Mesenchymal stem cell (in vitro differentiated cells and primary cell): ENCODE data around the gene PSMF1.

Experiments used
- DNase-seq: peaks from one replicate; pipeline ENCODE4 v3.0.0-alpha.2; 2013
- H2AFZ ChIP-seq: one replicate; pipeline ENCODE4 v1.6.1; 2013; ENCODE audit warnings: low read depth, mild to moderate bottlenecking, control low read depth, inconsistent platforms, low read length, moderate library complexity
- H2AK5ac ChIP-seq: 2 replicates; pipeline ENCODE4 v1.6.1; 2013; ENCODE audit warnings: low read length, moderate library complexity, mild to moderate bottlenecking, inconsistent platforms; ENCODE audit not compliant: severe bottlenecking
- H2BK120ac ChIP-seq: one replicate; pipeline ENCODE4 v1.6.1; 2013; ENCODE audit warnings: low read depth, mild to moderate bottlenecking, inconsistent platforms, low read length, moderate library complexity
- H2BK12ac ChIP-seq, 2 experiments: one replicate each; pipeline ENCODE4 v1.6.1; 2013; ENCODE audit warnings: inconsistent platforms in 2 of 2, low read length in 2 of 2, mild to moderate bottlenecking in 2 of 2, moderate library complexity in 2 of 2, control low read depth in 1 of 2
- H2BK15ac ChIP-seq: one replicate; pipeline ENCODE4 v1.6.1; 2013; ENCODE audit warnings: mild to moderate bottlenecking, low read depth, inconsistent platforms; ENCODE audit not compliant: poor library complexity, severe bottlenecking
- H2BK5ac ChIP-seq: 2 replicates; pipeline ENCODE4 v1.6.1; 2013; ENCODE audit warnings: low read depth, mild to moderate bottlenecking, low read length, control low read depth, inconsistent platforms; ENCODE audit not compliant: poor library complexity, severe bottlenecking
- H3K14ac ChIP-seq, 2 experiments: one replicate each; pipeline ENCODE4 v1.6.1; 2013; ENCODE audit warnings: inconsistent platforms in 2 of 2, low read length in 2 of 2, control low read depth in 1 of 2, mild to moderate bottlenecking in 1 of 2, moderate library complexity in 1 of 2
- H3K18ac ChIP-seq, 2 experiments: one replicate each; pipeline ENCODE4 v1.6.1; 2013; ENCODE audit warnings: inconsistent platforms in 2 of 2, low read length in 2 of 2, control low read depth in 1 of 2, low read depth in 1 of 2, mild to moderate bottlenecking in 1 of 2
- H3K23ac ChIP-seq, 2 experiments: one replicate each; pipeline ENCODE4 v1.6.1; 2013; ENCODE audit warnings: inconsistent platforms in 2 of 2, low read length in 2 of 2, mild to moderate bottlenecking in 2 of 2, moderate library complexity in 2 of 2, control low read depth in 1 of 2
- H3K27ac ChIP-seq: 2 replicates; pipeline ENCODE4 v1.5.1; 2013; ENCODE audit warnings: mild to moderate bottlenecking, moderate library complexity, low read length, control low read depth, inconsistent platforms; ENCODE audit not compliant: poor library complexity, severe bottlenecking
- H3K27me3 ChIP-seq, 2 experiments: 2 replicates each; pipeline versions ENCODE4 v1.6.1 to v1.7.0; 2013; ENCODE audit warnings: low read length in 2 of 2, mild to moderate bottlenecking in 2 of 2, moderate library complexity in 2 of 2, control low read depth in 1 of 2, inconsistent platforms in 1 of 2; ENCODE audit not compliant: control insufficient read depth in 1 of 2, insufficient read depth in 1 of 2
- H3K36me3 ChIP-seq, 2 experiments: 2 replicates each; pipeline versions ENCODE4 v1.6.1 to v1.7.0; 2013; ENCODE audit warnings: low read length in 2 of 2, control low read depth in 1 of 2, inconsistent platforms in 1 of 2, low read depth in 1 of 2, mild to moderate bottlenecking in 1 of 2; ENCODE audit not compliant: insufficient read depth in 2 of 2, control insufficient read depth in 1 of 2
- H3K4ac ChIP-seq, 2 experiments: one replicate each; pipeline ENCODE4 v1.6.1; 2013; ENCODE audit warnings: inconsistent platforms in 2 of 2, low read length in 2 of 2, mild to moderate bottlenecking in 2 of 2, moderate library complexity in 2 of 2, control low read depth in 1 of 2, low read depth in 1 of 2
- H3K4me1 ChIP-seq: 2 replicates; pipeline ENCODE4 v1.6.1; 2013; ENCODE audit warnings: low read depth, low read length, control low read depth; ENCODE audit not compliant: control insufficient read depth, insufficient read depth
- H3K4me2 ChIP-seq: 2 replicates; pipeline ENCODE4 v1.6.1; 2013; ENCODE audit warnings: low read length, mild to moderate bottlenecking, inconsistent platforms; ENCODE audit not compliant: poor library complexity, severe bottlenecking
- H3K4me3 ChIP-seq, 2 experiments: 2 replicates each; pipeline versions ENCODE4 v1.5.1 to v1.7.0; 2013; ENCODE audit warnings: low read length in 2 of 2, mild to moderate bottlenecking in 2 of 2, control low read depth in 1 of 2, low read depth in 1 of 2; ENCODE audit not compliant: insufficient read depth in 1 of 2
- H3K79me1 ChIP-seq: replicated peaks from 2 replicates; pipeline ENCODE4 v1.6.1; 2013; ENCODE audit warnings: mild to moderate bottlenecking, control low read depth, low read length, inconsistent platforms; ENCODE audit not compliant: poor library complexity, severe bottlenecking
- H3K9ac ChIP-seq: 2 replicates; pipeline ENCODE4 v1.7.0; 2013; ENCODE audit warnings: mild to moderate bottlenecking, low read length, moderate library complexity
- H3K9me3 ChIP-seq: 2 replicates; pipeline ENCODE4 v1.7.0; 2013; ENCODE audit warnings: mild to moderate bottlenecking, low read length; ENCODE audit not compliant: control insufficient read depth
- H4K8ac ChIP-seq: one replicate; pipeline ENCODE4 v1.6.1; 2013; ENCODE audit warnings: inconsistent platforms, mild to moderate bottlenecking, low read length, moderate library complexity
- H4K91ac ChIP-seq: one replicate; pipeline ENCODE4 v1.6.1; 2013; ENCODE audit warnings: mild to moderate bottlenecking, low read length, inconsistent platforms
- WGBS: methylation state at CpG from one replicate; pipeline ENCODE4 v1.1.7; 2013; ENCODE audit warnings: mixed read lengths; 5-methylcytosine and 5-hydroxymethylcytosine counted together

PSMF1 gene

DNA sequence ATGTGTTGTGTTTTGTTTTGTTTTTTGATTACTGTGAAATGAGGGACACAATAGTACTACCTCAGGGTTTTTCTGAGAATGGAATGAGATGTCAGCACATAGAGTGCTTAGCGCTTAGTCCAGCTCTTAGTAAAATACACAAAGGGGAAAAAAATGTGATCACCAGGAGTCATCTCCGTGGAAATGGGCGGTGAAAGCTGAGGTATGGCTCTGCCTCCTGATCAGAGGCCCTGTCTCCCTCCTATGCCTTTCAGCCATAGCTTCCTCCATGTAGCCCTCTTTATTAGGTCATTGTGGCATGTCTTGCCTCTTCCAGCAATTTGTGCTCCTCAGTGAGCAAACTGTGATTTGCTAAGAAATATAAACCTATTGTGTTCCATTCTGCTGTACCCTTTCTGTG is 13.0 kb downstream of the PSMF1 start:
- no peak overlapping the region for H2AFZ ChIP-seq
- H3K79me1 ChIP-seq, result peaks cover 35% of the 10 kb centered on the region
- DNase-seq, result no peak
- H2BK120ac ChIP-seq, result no peak overlapping the region
- H2BK12ac ChIP-seq, result no peak overlapping the region
- no peaks in the 10 kb centered on the region for H3K4me1 ChIP-seq
- no peak overlapping the region for H2BK5ac ChIP-seq
- H3K9ac ChIP-seq, result no peak overlapping the region
- no peak overlapping the region for H3K23ac ChIP-seq
- H3K27ac ChIP-seq, result no peak overlapping the region
- no peak overlapping the region for H3K14ac ChIP-seq
- no peaks in the 10 kb centered on the region for H3K27me3 ChIP-seq
- no peak overlapping the region for H2AK5ac ChIP-seq
- H3K36me3 ChIP-seq, result peaks cover 38 to 85% of the 10 kb centered on the region in 2 experiments
- H3K9me3 ChIP-seq, result no peaks in the 10 kb centered on the region
- no peak overlapping the region for H3K18ac ChIP-seq
- H3K4me2 ChIP-seq, result no peak overlapping the region
- H3K4me3 ChIP-seq, result no peak overlapping the region
- no peak overlapping the region for H4K91ac ChIP-seq
- H3K4ac ChIP-seq, result no peak overlapping the region
- WGBS, result 98% methylated on average over 3 of the region's 3 CpGs
- no peak overlapping the region for H2BK15ac ChIP-seq
- H4K8ac ChIP-seq, result no peak overlapping the region

GRCh38 chr20:1134355-1134754 is 16.0 kb downstream of the PSMF1 start:
- H2BK12ac ChIP-seq, result no peak overlapping the region
- H3K14ac ChIP-seq, result no peak overlapping the region
- no peaks in the 10 kb centered on the region for H3K9me3 ChIP-seq
- no peak overlapping the region for H3K9ac ChIP-seq
- H3K4ac ChIP-seq, result no peak overlapping the region
- no peak overlapping the region for H3K18ac ChIP-seq
- H2AK5ac ChIP-seq, result no peak overlapping the region
- H3K23ac ChIP-seq, result no peak overlapping the region
- H3K36me3 ChIP-seq, result peaks cover 29 to 89% of the 10 kb centered on the region in 2 experiments
- no peak overlapping the region for H2AFZ ChIP-seq
- 100% methylated on average over 2 of the region's 2 CpGs for WGBS
- H3K4me2 ChIP-seq, result no peak overlapping the region
- H2BK15ac ChIP-seq, result no peak overlapping the region
- H3K27me3 ChIP-seq, result no peaks in the 10 kb centered on the region
- no peak overlapping the region for H3K27ac ChIP-seq
- H3K4me1 ChIP-seq, result no peaks in the 10 kb centered on the region
- no peak overlapping the region for H2BK120ac ChIP-seq
- no peak overlapping the region for H2BK5ac ChIP-seq
- H4K91ac ChIP-seq, result no peak overlapping the region
- no peak overlapping the region for H4K8ac ChIP-seq
- DNase-seq, result no peak
- no peak overlapping the region for H3K4me3 ChIP-seq
- H3K79me1 ChIP-seq, result peaks cover 24% of the 10 kb centered on the region

- 98% methylated on average over 12 of the region's 12 CpGs for WGBS
- Histone ChIP-seq H3K4me2 (no peak overlapping the region), H3K27ac (no peak overlapping the region), H3K18ac (no peak overlapping the region), H2BK12ac (no peak overlapping the region), H2AK5ac (no peak overlapping the region), H2AFZ (no peak overlapping the region), H3K4ac (no peak overlapping the region), H3K9ac (no peak overlapping the region), H3K4me3 (no peak overlapping the region), H3K14ac (no peak overlapping the region), H2BK15ac (no peak overlapping the region), H3K9me3 (no peaks in the 10 kb centered on the region), H3K79me1 (peaks cover 22% of the 10 kb centered on the region), H3K36me3 (peaks cover 29 to 87% of the 10 kb centered on the region in 2 experiments), H3K4me1 (no peaks in the 10 kb centered on the region), H3K23ac (no peak overlapping the region), H4K91ac (no peak overlapping the region), H3K27me3 (no peaks in the 10 kb centered on the region), H2BK120ac (no peak overlapping the region), H2BK5ac (no peak overlapping the region), H4K8ac (no peak overlapping the region)
- no peak for DNase-seq
Observed at GRCh38 chr20:1134836-1135235, 16.4 kb downstream of the PSMF1 start.

- Histone ChIP-seq H2AK5ac (no peak overlapping the region), H3K79me1 (peaks cover 18% of the 10 kb centered on the region), H3K36me3 (peaks cover 21 to 82% of the 10 kb centered on the region in 2 experiments), H3K27me3 (no peaks in the 10 kb centered on the region), H4K8ac (no peak overlapping the region), H2BK120ac (no peak overlapping the region), H3K4me2 (no peak overlapping the region), H2BK5ac (no peak overlapping the region), H2BK15ac (no peak overlapping the region), H3K4me3 (no peak overlapping the region), H2BK12ac (no peak overlapping the region), H3K9ac (no peak overlapping the region), H3K18ac (no peak overlapping the region), H4K91ac (no peak overlapping the region), H3K23ac (no peak overlapping the region), H3K4ac (no peak overlapping the region), H3K27ac (no peak overlapping the region), H2AFZ (no peak overlapping the region), H3K4me1 (no peaks in the 10 kb centered on the region), H3K14ac (no peak overlapping the region), H3K9me3 (no peaks in the 10 kb centered on the region)
- WGBS, result no CpG with 5 or more reads among the region's 4 CpGs
- DNase-seq, result no peak
Observed at GRCh38 chr20:1137236-1137635, 18.8 kb downstream of the PSMF1 start.
